ENCODE data around the gene POLR1G. TPM values are rescaled to one million over a fixed set of nuclear protein-coding genes. Genes with fewer than 3 reads are reported as not detected.
"Not testable (repeated sequence)": the region's sequence is repeated elsewhere in the genome, so short reads cannot be mapped to it uniquely, and the experiment has no call there.

POLR1G gene
- total RNA-seq, 4 donors from 2014 or later: 4.7 to 12.2 (median 8.0) TPM

- Histone ChIP-seq H3K27me3 (no peaks in the 10 kb centered on the region), H3K9me3 (no peaks in the 10 kb centered on the region), H3K27ac (peak overlapping the region; percentile 96), H3K4me1 (peaks cover 63% of the 10 kb centered on the region), H3K4me3 (peak overlapping the region; percentile 68), H3K36me3 (peaks cover 9% of the 10 kb centered on the region)
- no peak for TF ChIP-seq POLR2A (IDR thresholded peaks at IDR 0.05)
- TF ChIP-seq, protein P1, sequence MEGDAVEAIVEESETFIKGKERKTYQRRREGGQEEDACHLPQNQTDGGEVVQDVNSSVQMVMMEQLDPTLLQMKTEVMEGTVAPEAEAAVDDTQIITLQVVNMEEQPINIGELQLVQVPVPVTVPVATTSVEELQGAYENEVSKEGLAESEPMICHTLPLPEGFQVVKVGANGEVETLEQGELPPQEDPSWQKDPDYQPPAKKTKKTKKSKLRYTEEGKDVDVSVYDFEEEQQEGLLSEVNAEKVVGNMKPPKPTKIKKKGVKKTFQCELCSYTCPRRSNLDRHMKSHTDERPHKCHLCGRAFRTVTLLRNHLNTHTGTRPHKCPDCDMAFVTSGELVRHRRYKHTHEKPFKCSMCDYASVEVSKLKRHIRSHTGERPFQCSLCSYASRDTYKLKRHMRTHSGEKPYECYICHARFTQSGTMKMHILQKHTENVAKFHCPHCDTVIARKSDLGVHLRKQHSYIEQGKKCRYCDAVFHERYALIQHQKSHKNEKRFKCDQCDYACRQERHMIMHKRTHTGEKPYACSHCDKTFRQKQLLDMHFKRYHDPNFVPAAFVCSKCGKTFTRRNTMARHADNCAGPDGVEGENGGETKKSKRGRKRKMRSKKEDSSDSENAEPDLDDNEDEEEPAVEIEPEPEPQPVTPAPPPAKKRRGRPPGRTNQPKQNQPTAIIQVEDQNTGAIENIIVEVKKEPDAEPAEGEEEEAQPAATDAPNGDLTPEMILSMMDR (IDR thresholded peaks at IDR 0.05): no peak
- TF ChIP-seq EP300 (IDR thresholded peaks at IDR 0.05): no peak
- peak in 2 of 3 donors; percentile 5 to 64 for TF ChIP-seq POLR2AphosphoS5 (IDR thresholded peaks at IDR 0.05)
- WGBS: under 1% methylated on average over 33 of the region's 48 CpGs
- peak; percentile 95 to 96 for DNase-seq (ENCODE audit: low spot score in 2 of 2)
Measured at GRCh38 chr19:45405435-45406225, 814 bp upstream of the POLR1G start.

DNA sequence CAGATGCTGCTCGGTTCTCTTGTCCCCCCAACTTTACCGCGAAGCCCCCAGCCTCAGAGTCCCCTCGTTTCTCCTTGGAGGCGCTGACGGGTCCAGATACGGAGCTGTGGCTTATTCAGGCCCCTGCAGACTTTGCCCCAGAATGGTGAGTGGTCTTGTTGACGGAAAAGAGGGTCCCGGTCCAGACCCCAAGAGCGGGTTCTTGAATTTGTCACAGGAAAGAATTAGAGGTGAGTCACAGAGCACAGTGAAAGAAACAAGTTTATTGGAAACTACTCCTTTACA lies 589 bp downstream of the POLR1G start:
- H3K36me3 ChIP-seq: peaks cover 20% of the 10 kb centered on the region
- H3K9me3 ChIP-seq: no peaks in the 10 kb centered on the region
- peak overlapping the region; percentile 96 for H3K27ac ChIP-seq
- H3K4me1 ChIP-seq: peaks cover 52% of the 10 kb centered on the region
- TF ChIP-seq, protein P1 (IDR thresholded peaks at IDR 0.05): no peak
- TF ChIP-seq POLR2AphosphoS5 (IDR thresholded peaks at IDR 0.05): no peak
- no peak for TF ChIP-seq POLR2A (IDR thresholded peaks at IDR 0.05)
- no peak for TF ChIP-seq EP300 (IDR thresholded peaks at IDR 0.05)
- WGBS: under 1% methylated on average over 10 of the region's 10 CpGs
- DNase-seq (ENCODE audit: low spot score in 2 of 2): no peak
- H3K27me3 ChIP-seq: no peaks in the 10 kb centered on the region
- peak overlapping the region; percentile 68 for H3K4me3 ChIP-seq

DNA sequence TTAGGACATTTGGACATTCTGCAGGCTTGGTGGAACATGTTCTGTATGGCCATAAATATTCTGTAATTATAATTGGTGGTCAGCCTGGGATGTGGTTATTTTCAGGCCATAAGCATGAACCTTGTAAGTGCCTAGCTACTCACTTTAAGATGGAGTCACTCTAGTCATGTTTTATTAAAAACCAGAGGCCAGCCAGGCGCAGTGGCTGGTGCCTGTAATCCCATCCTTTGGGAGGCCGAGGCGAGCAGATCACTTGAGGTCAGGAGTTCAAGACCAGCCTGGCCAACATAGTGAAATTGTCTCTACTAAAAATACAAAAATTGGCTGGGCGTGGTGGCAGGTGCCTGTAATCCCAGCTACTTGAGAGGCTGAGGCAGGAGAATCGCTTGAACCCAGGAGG lies 1.1 kb downstream of the POLR1G start:
- not testable (repeated sequence) for H3K27ac ChIP-seq; DNase-seq (ENCODE audit: low spot score in 2 of 2); H3K27me3 ChIP-seq; H3K4me3 ChIP-seq; H3K9me3 ChIP-seq
- H3K4me1 ChIP-seq: peaks cover 46% of the 10 kb centered on the region
- H3K36me3 ChIP-seq: peaks cover 25% of the 10 kb centered on the region
- WGBS: 69% methylated on average over 5 of the region's 5 CpGs

DNA sequence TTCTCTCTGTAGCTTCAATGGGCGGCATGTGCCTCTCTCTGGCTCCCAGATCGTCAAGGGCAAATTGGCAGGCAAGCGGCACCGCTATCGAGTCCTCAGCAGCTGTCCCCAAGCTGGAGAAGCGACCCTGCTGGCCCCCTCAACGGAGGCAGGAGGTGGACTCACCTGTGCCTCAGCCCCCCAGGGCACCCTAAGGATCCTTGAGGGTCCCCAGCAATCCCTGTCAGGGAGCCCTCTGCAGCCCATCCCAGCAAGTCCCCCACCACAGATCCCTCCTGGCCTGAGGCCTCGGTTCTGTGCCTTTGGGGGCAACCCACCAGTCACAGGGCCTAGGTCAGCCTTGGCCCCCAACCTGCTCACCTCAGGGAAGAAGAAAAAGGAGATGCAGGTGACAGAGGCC lies 1.7 kb downstream of the POLR1G start:
- WGBS: 79% methylated on average over 7 of the region's 8 CpGs
- DNase-seq (ENCODE audit: low spot score in 2 of 2): no peak
- H3K27me3 ChIP-seq: no peaks in the 10 kb centered on the region
- H3K4me3 ChIP-seq: no peak overlapping the region
- TF ChIP-seq POLR2AphosphoS5 (IDR thresholded peaks at IDR 0.05): no peak
- no peak for TF ChIP-seq POLR2A (IDR thresholded peaks at IDR 0.05)
- no peak for TF ChIP-seq EP300 (IDR thresholded peaks at IDR 0.05)
- TF ChIP-seq, protein P1 (IDR thresholded peaks at IDR 0.05): no peak
- H3K27ac ChIP-seq: no peak overlapping the region
- H3K4me1 ChIP-seq: peaks cover 41% of the 10 kb centered on the region
- H3K36me3 ChIP-seq: peaks cover 30% of the 10 kb centered on the region
- H3K9me3 ChIP-seq: no peaks in the 10 kb centered on the region

GRCh38 chr19:45408830-45409556 lies 2.5 kb downstream of the POLR1G start:
- H3K27me3 ChIP-seq: no peaks in the 10 kb centered on the region
- no peak overlapping the region for H3K27ac ChIP-seq
- peaks cover 39% of the 10 kb centered on the region for H3K36me3 ChIP-seq
- H3K4me1 ChIP-seq: peaks cover 32% of the 10 kb centered on the region
- 65% methylated on average over 15 of the region's 15 CpGs for WGBS
- TF ChIP-seq, protein P1 (IDR thresholded peaks at IDR 0.05): no peak
- TF ChIP-seq POLR2AphosphoS5 (IDR thresholded peaks at IDR 0.05) (no peak), EP300 (IDR thresholded peaks at IDR 0.05) (no peak), POLR2A (IDR thresholded peaks at IDR 0.05) (no peak)
- DNase-seq (ENCODE audit: low spot score in 2 of 2): no peak
- no peak overlapping the region for H3K4me3 ChIP-seq
- H3K9me3 ChIP-seq: no peaks in the 10 kb centered on the region

All from suprapubic skin (tissue), 4 donors.